SHP77 (cell line): ENCODE data around the gene EPHX1.
"Not testable (repeated sequence)": the region's sequence is repeated elsewhere in the genome, so short reads cannot be mapped to it uniquely, and the experiment has no call there.

ENCODE experiments used
- DNase-seq, 2 experiments: peaks; one replicate each; lab custom pipeline; 2025; lab: John Stamatoyannopoulos, UW

The EPHX1 gene

GRCh38 chr1:225881081-225881958, 71.4 kb downstream of the EPHX1 start:
- DNase-seq: no peak

GRCh38 chr1:225881959-225882693, 72.2 kb downstream of the EPHX1 start, which contains the start of gene TMEM63A:
Gene TMEM63A, minus strand, starts transcription at chr1:225882380. Its CDS starts 4,800 bp downstream, at chr1:225877580.
- no peak for DNase-seq

GRCh38 chr1:225882694-225883615, 73.0 kb downstream of the EPHX1 start:
- DNase-seq: no peak

GRCh38 chr1:225883616-225884265, 73.8 kb downstream of the EPHX1 start:
- no peak for DNase-seq

- no peak for DNase-seq
Observed at GRCh38 chr1:225885336-225885735, 75.4 kb downstream of the EPHX1 start.

- no peak for DNase-seq
Observed at GRCh38 chr1:225886159-225887029, 76.5 kb downstream of the EPHX1 start.

- no peak for DNase-seq
Observed at GRCh38 chr1:225887030-225887314, 77.0 kb downstream of the EPHX1 start.

GRCh38 chr1:225887554-225888288, 77.8 kb downstream of the EPHX1 start:
- not testable (repeated sequence) for DNase-seq

- DNase-seq: no peak
Observed at GRCh38 chr1:225888289-225888897, 78.5 kb downstream of the EPHX1 start.

- DNase-seq: no peak
Observed at GRCh38 chr1:225888898-225889601, 79.1 kb downstream of the EPHX1 start, which contains the start of gene LEFTY1. Gene LEFTY1, minus strand, starts transcription at chr1:225889146. Its CDS starts 80 bp downstream, at chr1:225889066.

- no peak for DNase-seq
Observed at GRCh38 chr1:225889743-225890142, 79.8 kb downstream of the EPHX1 start.

GRCh38 chr1:225890346-225891228, 80.7 kb downstream of the EPHX1 start:
- no peak for DNase-seq

- no peak for DNase-seq
Observed at GRCh38 chr1:225891229-225891972, 81.5 kb downstream of the EPHX1 start.

GRCh38 chr1:225892307-225892706, 82.4 kb downstream of the EPHX1 start:
- no peak for DNase-seq
